Heart left ventricle (tissue), 13 donors: Measurements from ENCODE around the gene STK32C.

Experiments used
- CTCF ChIP-seq, 12 donors: fragments of 200-600 bp; sonication (generic) in 4 of 12; IDR thresholded peaks; one replicate each; pipeline versions ENCODE4 v1.5.0 to v1.8.0; 2018 to 2022; ENCODE audit warnings: antibody characterized with exemption in 12 of 12, mild to moderate bottlenecking in 5 of 12
- POLR2A ChIP-seq, 2 donors: fragments of 450-650 bp; IDR thresholded peaks; one replicate each; pipeline ENCODE4 v1.6.1; 2017; ENCODE audit warnings: antibody characterized with exemption in 2 of 2, mild to moderate bottlenecking in 2 of 2, moderate library complexity in 2 of 2
- donor health status: ischemic (EF 13 %, LVEDD 7.1; RV severe dilation, severe dysfunction).
- donor health status: DM: no; HTN: yes; CAD: no.
- donor health status: DM: no; HTN: no; CAD: no.
- donor health status: ischemic (EF 25% LVEDD 6.9; RV normal size, moderate dysfunction).
- donor health status: ischemic (EF 25% LVEDD 5.7; RV mildly dilated, moderate dysfunction).
- donor health status: ischemic (EF 35%, LVEDD 5.7; RV mildly dilated, moderate dysfunction).
- donor health status: nonischemic (EF 11% LVEDD 7.7; RV severe dilation, severe dysfunction).
- donor health status: DM: yes; HTN: yes; CAD: no.
- donor health status: PGD.
- donor health status: ischemic (EF 29% LVEDD 5.4; RV normal size, mild dysfunction).
- donor health status: nonischemic (EF 23%, LVEDD 6.1; RV moderate dilation, normal function).

GRCh38 chr10:132178672-132179545 lies 128.8 kb downstream of the STK32C start:
- TF ChIP-seq CTCF (IDR thresholded peaks at IDR 0.05) (no peak), POLR2A (IDR thresholded peaks at IDR 0.05) (no peak)
